Measurements from ENCODE around the gene AQP3.

- TF ChIP-seq SIN3A (IDR thresholded peaks at IDR 0.05; ENCODE audit: borderline replicate concordance, insufficient read depth, low read length) (no peak), POLR2AphosphoS5 (IDR thresholded peaks at IDR 0.05; ENCODE audit: low read depth, low read length) (no peak), FOXP2 (optimal IDR thresholded peaks at IDR 0.05; ENCODE audit: borderline replicate concordance, extremely low read depth, extremely low read length, insufficient read depth) (no peak), TAF1 (IDR thresholded peaks at IDR 0.05; ENCODE audit: borderline replicate concordance, insufficient read depth, low read length) (no peak), REST (IDR thresholded peaks at IDR 0.05; ENCODE audit: insufficient read depth in 1 of 2, low read depth in 2 of 2, low read length in 2 of 2) (no peak)
Measured at GRCh38 chr9:33419708-33420303, 27.6 kb downstream of the AQP3 start.
